Measurements from ENCODE around the gene NEDD4L.

- TF ChIP-seq, protein P1, sequence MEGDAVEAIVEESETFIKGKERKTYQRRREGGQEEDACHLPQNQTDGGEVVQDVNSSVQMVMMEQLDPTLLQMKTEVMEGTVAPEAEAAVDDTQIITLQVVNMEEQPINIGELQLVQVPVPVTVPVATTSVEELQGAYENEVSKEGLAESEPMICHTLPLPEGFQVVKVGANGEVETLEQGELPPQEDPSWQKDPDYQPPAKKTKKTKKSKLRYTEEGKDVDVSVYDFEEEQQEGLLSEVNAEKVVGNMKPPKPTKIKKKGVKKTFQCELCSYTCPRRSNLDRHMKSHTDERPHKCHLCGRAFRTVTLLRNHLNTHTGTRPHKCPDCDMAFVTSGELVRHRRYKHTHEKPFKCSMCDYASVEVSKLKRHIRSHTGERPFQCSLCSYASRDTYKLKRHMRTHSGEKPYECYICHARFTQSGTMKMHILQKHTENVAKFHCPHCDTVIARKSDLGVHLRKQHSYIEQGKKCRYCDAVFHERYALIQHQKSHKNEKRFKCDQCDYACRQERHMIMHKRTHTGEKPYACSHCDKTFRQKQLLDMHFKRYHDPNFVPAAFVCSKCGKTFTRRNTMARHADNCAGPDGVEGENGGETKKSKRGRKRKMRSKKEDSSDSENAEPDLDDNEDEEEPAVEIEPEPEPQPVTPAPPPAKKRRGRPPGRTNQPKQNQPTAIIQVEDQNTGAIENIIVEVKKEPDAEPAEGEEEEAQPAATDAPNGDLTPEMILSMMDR (conservative IDR thresholded peaks at IDR 0.05), result no peak
- TF ChIP-seq EZH2 (IDR thresholded peaks at IDR 0.05; ENCODE audit: low read depth), result no peak
Measured at GRCh38 chr18:58416014-58416703, 372.1 kb downstream of the NEDD4L start.

Measured in PC-9 (cell line).